Activated CD4-positive, alpha-beta T cell treated with anti-CD3 and anti-CD28 coated beads, Interleukin-2, Interleukin-4, amounts not matched to agents 100 ng/mL and 50 ng/mL, durations not matched to agents 16 hours and 8 hours (primary cell): ENCODE measurements around the gene TBC1D16.

ENCODE experiments used
- DNase-seq: peaks from one replicate; pipeline ENCODE4 v3.0.0-alpha.2; 2020; ENCODE audit warnings: low spot score

TBC1D16 gene

GRCh38 chr17:79950751-79951150 is 84.9 kb downstream of the TBC1D16 start:
- no peak for DNase-seq

- DNase-seq: no peak
Observed at GRCh38 chr17:79950306-79950705, 85.4 kb downstream of the TBC1D16 start.

- no peak for DNase-seq
Observed at GRCh38 chr17:79949656-79950209, 85.9 kb downstream of the TBC1D16 start.

- DNase-seq: no peak
Observed at GRCh38 chr17:79948945-79949655, 86.6 kb downstream of the TBC1D16 start.

GRCh38 chr17:79948406-79948944 is 87.2 kb downstream of the TBC1D16 start:
- DNase-seq: no peak

- no peak for DNase-seq
Observed at GRCh38 chr17:79947351-79948031, 88.2 kb downstream of the TBC1D16 start.

- DNase-seq: no peak
Observed at GRCh38 chr17:79946352-79947231, 89.1 kb downstream of the TBC1D16 start.

GRCh38 chr17:79945591-79946255 is 89.9 kb downstream of the TBC1D16 start:
- no peak for DNase-seq

- no peak for DNase-seq
Observed at GRCh38 chr17:79944821-79945391, 90.8 kb downstream of the TBC1D16 start.

GRCh38 chr17:79944251-79944812 is 91.3 kb downstream of the TBC1D16 start:
- no peak for DNase-seq

GRCh38 chr17:79943347-79944241 is 92.1 kb downstream of the TBC1D16 start:
- DNase-seq: no peak

GRCh38 chr17:79942591-79943346 is 92.9 kb downstream of the TBC1D16 start:
- DNase-seq: peak; percentile 15

GRCh38 chr17:79942011-79942405 is 93.7 kb downstream of the TBC1D16 start:
- no peak for DNase-seq

- DNase-seq: no peak
Observed at GRCh38 chr17:79941088-79942010, 94.3 kb downstream of the TBC1D16 start.

- no peak for DNase-seq
Observed at GRCh38 chr17:79940459-79941087, 95.1 kb downstream of the TBC1D16 start.

GRCh38 chr17:79939755-79940458 is 95.8 kb downstream of the TBC1D16 start:
- no peak for DNase-seq

- no peak for DNase-seq
Observed at GRCh38 chr17:79939094-79939435, 96.6 kb downstream of the TBC1D16 start.
